Astrocyte (in vitro differentiated cells and primary cell): ENCODE results near the gene DNAJB4. TPM values are rescaled to one million over a fixed set of nuclear protein-coding genes. Genes with fewer than 3 reads are reported as not detected.

Experiments used
- DNase-seq: peaks from one replicate; pipeline ENCODE4 v3.0.0-alpha.2; 2010; ENCODE audit warnings: low read depth
- FAIRE-seq: peaks from 2 replicates; lab custom pipeline; 2011; peaks lifted over from hg19 to GRCh38; lab: Jason Lieb, UNC
- H2AFZ ChIP-seq: 2 replicates; pipeline ENCODE4 v1.6.0; 2012; ENCODE audit warnings: low read depth, low read length, inconsistent platforms
- H3K27ac ChIP-seq: 2 replicates; pipeline ENCODE4 v1.5.1; 2011; ENCODE audit warnings: low read depth, low read length, inconsistent platforms
- H3K27me3 ChIP-seq: 2 replicates; pipeline ENCODE4 v1.6.0; 2011; ENCODE audit warnings: low read length, inconsistent platforms; ENCODE audit not compliant: insufficient read depth
- H3K36me3 ChIP-seq: 2 replicates; pipeline ENCODE4 v1.5.1; 2011; ENCODE audit warnings: low read length, inconsistent platforms; ENCODE audit not compliant: insufficient read depth
- H3K4me1 ChIP-seq: 2 replicates; pipeline ENCODE4 v1.5.1; 2011; ENCODE audit warnings: low read length, inconsistent platforms; ENCODE audit not compliant: insufficient read depth
- H3K4me2 ChIP-seq: 2 replicates; pipeline ENCODE4 v1.6.0; 2012; ENCODE audit warnings: low read length, inconsistent platforms
- H3K4me3 ChIP-seq: 2 replicates; pipeline ENCODE4 v1.5.1; 2011; ENCODE audit warnings: low read depth, mild to moderate bottlenecking, low read length, inconsistent platforms; ENCODE audit not compliant: insufficient read depth
- H3K79me2 ChIP-seq: 2 replicates; pipeline ENCODE4 v1.6.0; 2012; ENCODE audit warnings: mild to moderate bottlenecking, low read length, inconsistent platforms; ENCODE audit not compliant: insufficient read depth
- H3K9ac ChIP-seq: 2 replicates; pipeline ENCODE4 v1.6.0; 2012; ENCODE audit warnings: mild to moderate bottlenecking, low read length, inconsistent platforms
- H3K9me3 ChIP-seq: 2 replicates; pipeline ENCODE4 v1.5.1; 2012; ENCODE audit warnings: low read depth, mild to moderate bottlenecking, low read length, inconsistent platforms; ENCODE audit not compliant: insufficient read depth
- H4K20me1 ChIP-seq: 2 replicates; pipeline ENCODE4 v1.6.0; 2012; ENCODE audit warnings: low read length, inconsistent platforms; ENCODE audit not compliant: insufficient read depth
- H3K27ac Mint-ChIP-seq: one replicate; pipeline ENCODE4 v1.8.0; 2021; ENCODE audit warnings: mild to moderate bottlenecking, mixed read lengths; ENCODE audit not compliant: unreplicated experiment
- H3K27me3 Mint-ChIP-seq: one replicate; pipeline ENCODE4 v1.8.0; 2021; ENCODE audit warnings: low read depth, mixed read lengths; ENCODE audit not compliant: unreplicated experiment
- H3K36me3 Mint-ChIP-seq: one replicate; pipeline ENCODE4 v1.8.0; 2021; ENCODE audit warnings: low read depth, mixed read lengths; ENCODE audit not compliant: unreplicated experiment
- H3K4me1 Mint-ChIP-seq: one replicate; pipeline ENCODE4 v1.8.0; 2021; ENCODE audit warnings: low read depth, mixed read lengths; ENCODE audit not compliant: unreplicated experiment
- H3K4me3 Mint-ChIP-seq: one replicate; pipeline ENCODE4 v1.8.0; 2021; ENCODE audit warnings: mild to moderate bottlenecking, moderate library complexity, mixed read lengths; ENCODE audit not compliant: unreplicated experiment
- H3K9me3 Mint-ChIP-seq: one replicate; pipeline ENCODE4 v1.8.0; 2021; ENCODE audit warnings: mild to moderate bottlenecking, mixed read lengths; ENCODE audit not compliant: unreplicated experiment
- CTCF ChIP-seq: IDR thresholded peaks from 2 replicates; pipeline ENCODE4 v1.5.1; 2011; ENCODE audit warnings: low read depth, mild to moderate bottlenecking, inconsistent platforms, low read length, moderate library complexity; ENCODE audit not compliant: insufficient read depth
- EZH2 ChIP-seq: IDR thresholded peaks from 2 replicates; pipeline ENCODE4 v1.6.1; 2012; ENCODE audit warnings: mild to moderate bottlenecking, low read length, inconsistent platforms; ENCODE audit not compliant: insufficient read depth
- total RNA-seq: library from RNA; stranded (reverse); gene quantifications from 2 replicates; pipeline ENCODE4 v1.2.1, GENCODE V29; 2021

Gene DNAJB4
- total RNA-seq, 1 donor from 2014 or later, result 58.6 TPM

DNA sequence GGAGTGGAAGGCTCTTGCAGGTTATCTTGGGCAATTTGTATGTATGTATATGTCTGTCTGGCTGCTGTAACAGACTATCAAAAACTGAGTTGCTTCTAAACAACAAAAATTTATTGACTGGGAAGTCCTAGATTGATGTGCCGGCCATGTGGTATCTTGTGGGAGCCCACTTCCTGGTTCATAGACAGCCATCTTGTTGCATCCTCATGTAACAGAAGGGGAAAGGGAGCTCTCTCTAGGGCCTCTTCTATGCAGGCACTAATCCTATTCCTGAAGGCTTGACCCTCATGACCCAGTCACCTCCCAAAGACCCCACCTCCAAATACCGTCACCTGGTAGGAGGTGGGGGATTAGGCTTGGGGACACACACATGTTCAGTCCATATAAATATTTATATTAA lies 50.2 kb downstream of the DNAJB4 start:
- Histone ChIP-seq H4K20me1 (no peaks in the 10 kb centered on the region), H3K4me3 (no peak overlapping the region), H3K36me3 (no peaks in the 10 kb centered on the region), H2AFZ (no peak overlapping the region), H3K27me3 (no peaks in the 10 kb centered on the region), H3K4me2 (no peak overlapping the region), H3K9ac (no peak overlapping the region), H3K4me1 (peaks cover 6% of the 10 kb centered on the region), H3K79me2 (no peaks in the 10 kb centered on the region), H3K9me3 (no peaks in the 10 kb centered on the region), H3K27ac (no peak overlapping the region)
- H3K27me3 Mint-ChIP-seq, result peaks cover 3% of the 10 kb centered on the region
- DNase-seq (no peak), FAIRE-seq (no peak)
- no peak overlapping the region for H3K27ac Mint-ChIP-seq
- no peak overlapping the region for H3K4me3 Mint-ChIP-seq
- no peak for TF ChIP-seq EZH2
- TF ChIP-seq CTCF, result no peak
- no peaks in the 10 kb centered on the region for H3K36me3 Mint-ChIP-seq
- H3K4me1 Mint-ChIP-seq, result no peaks in the 10 kb centered on the region
- H3K9me3 Mint-ChIP-seq, result no peaks in the 10 kb centered on the region

- Histone ChIP-seq H3K9me3 (no peaks in the 10 kb centered on the region), H3K36me3 (no peaks in the 10 kb centered on the region), H4K20me1 (no peaks in the 10 kb centered on the region), H2AFZ (no peak overlapping the region), H3K4me3 (no peak overlapping the region), H3K4me2 (no peak overlapping the region), H3K9ac (no peak overlapping the region), H3K4me1 (peaks cover 6% of the 10 kb centered on the region), H3K27ac (no peak overlapping the region), H3K79me2 (no peaks in the 10 kb centered on the region), H3K27me3 (no peaks in the 10 kb centered on the region)
- Mint-ChIP-seq H3K9me3 (no peaks in the 10 kb centered on the region), H3K27ac (no peak overlapping the region), H3K27me3 (peaks cover 3% of the 10 kb centered on the region), H3K4me3 (no peak overlapping the region), H3K4me1 (no peaks in the 10 kb centered on the region), H3K36me3 (no peaks in the 10 kb centered on the region)
- DNase-seq (no peak), FAIRE-seq (no peak)
- no peak for TF ChIP-seq CTCF
- no peak for TF ChIP-seq EZH2
Observed at GRCh38 chr1:78055565-78056132, 50.9 kb downstream of the DNAJB4 start.

DNA sequence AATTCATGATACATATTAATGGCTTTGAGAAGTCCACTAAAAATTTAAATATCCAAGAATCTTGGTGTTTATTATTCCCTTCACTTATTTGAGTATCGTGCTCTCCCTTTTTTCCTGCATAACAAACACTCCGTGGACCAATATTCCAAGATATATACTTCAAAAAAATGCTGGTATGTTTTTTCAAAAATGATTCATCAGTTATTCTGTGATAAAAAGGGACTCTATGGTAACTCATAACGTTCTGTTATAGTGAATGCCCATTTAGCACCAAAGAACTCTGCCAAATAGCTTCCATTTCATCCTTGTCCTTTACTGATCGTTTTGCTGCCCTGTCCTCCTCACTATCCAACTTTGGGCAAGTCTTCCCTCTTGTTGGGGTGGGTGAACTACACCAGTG lies 53.9 kb downstream of the DNAJB4 start:
- no peak for TF ChIP-seq EZH2
- TF ChIP-seq CTCF, result no peak
- DNase-seq, result no peak

More for the DNA sequence above, 53.9 kb downstream of the DNAJB4 start:
- H3K4me1 ChIP-seq, result peaks cover 6% of the 10 kb centered on the region
- Mint-ChIP-seq H3K9me3 (no peaks in the 10 kb centered on the region), H3K27me3 (peaks cover 3% of the 10 kb centered on the region), H3K4me3 (no peak overlapping the region), H3K36me3 (no peaks in the 10 kb centered on the region), H3K27ac (no peak overlapping the region), H3K4me1 (no peaks in the 10 kb centered on the region)
- H3K79me2 ChIP-seq, result no peaks in the 10 kb centered on the region
- no peak overlapping the region for H3K9ac ChIP-seq
- H2AFZ ChIP-seq, result no peak overlapping the region
- peak overlapping the region; percentile 26 for H3K27ac ChIP-seq
- no peaks in the 10 kb centered on the region for H4K20me1 ChIP-seq
- H3K4me3 ChIP-seq, result no peak overlapping the region
- no peaks in the 10 kb centered on the region for H3K9me3 ChIP-seq
- no peak for FAIRE-seq
- no peaks in the 10 kb centered on the region for H3K27me3 ChIP-seq
- peak overlapping the region; percentile 39 for H3K4me2 ChIP-seq
- H3K36me3 ChIP-seq, result no peaks in the 10 kb centered on the region
